GM19467 (cell line): ENCODE measurements around the gene ABCA3.

Experiments used
- ATAC-seq: cut with Tn5 transposase; IDR thresholded peaks from one replicate; pipeline ENCODE4 v1.9.1; 2021; ENCODE audit warnings: mild to moderate bottlenecking, moderate library complexity; ENCODE audit not compliant: unreplicated experiment

The ABCA3 gene

DNA sequence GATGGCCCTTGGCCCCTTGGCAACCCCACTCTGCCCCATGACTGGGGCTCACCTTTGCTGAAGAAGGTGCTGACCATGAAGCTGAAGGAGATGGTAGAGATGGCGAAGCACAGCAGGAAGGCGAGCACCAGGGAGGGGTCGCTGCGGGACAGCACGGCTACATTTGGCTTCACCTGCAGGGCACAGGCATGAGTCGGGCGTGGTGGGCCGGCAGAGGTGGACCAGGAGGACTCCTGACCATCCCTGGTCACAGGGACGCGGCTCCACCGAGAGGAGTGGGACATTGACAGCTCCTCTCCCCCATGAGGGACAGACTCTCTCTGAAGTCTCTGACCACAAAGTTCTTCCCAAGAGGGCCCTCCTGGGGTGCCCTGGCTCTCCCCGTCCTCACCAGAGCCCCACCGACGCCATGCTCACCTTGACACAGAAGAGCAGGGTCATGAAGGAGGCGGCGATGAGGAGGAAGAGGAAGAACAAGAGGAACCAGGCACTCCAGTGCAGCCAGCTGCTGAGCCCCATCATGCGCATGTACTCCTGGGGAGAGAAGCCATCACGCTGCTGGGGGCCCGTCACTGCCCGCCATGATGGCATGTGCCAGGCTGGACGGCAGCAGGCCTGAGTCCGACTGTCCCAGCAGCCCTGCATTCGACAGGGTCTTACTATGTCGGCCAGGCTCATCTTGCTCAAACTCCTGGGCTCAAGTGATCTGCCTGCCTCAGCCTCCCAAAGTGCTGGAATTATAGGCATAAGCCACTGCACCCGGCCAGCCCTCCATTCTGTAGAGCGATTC lies 23.1 kb downstream of the ABCA3 start:
- no peak for ATAC-seq

- no peak for ATAC-seq
These were observed 32.2 kb downstream of the ABCA3 start for GRCh38 chr16:2308089-2308962.

GRCh38 chr16:2299915-2300192 lies 40.7 kb downstream of the ABCA3 start:
- ATAC-seq, result no peak

DNA sequence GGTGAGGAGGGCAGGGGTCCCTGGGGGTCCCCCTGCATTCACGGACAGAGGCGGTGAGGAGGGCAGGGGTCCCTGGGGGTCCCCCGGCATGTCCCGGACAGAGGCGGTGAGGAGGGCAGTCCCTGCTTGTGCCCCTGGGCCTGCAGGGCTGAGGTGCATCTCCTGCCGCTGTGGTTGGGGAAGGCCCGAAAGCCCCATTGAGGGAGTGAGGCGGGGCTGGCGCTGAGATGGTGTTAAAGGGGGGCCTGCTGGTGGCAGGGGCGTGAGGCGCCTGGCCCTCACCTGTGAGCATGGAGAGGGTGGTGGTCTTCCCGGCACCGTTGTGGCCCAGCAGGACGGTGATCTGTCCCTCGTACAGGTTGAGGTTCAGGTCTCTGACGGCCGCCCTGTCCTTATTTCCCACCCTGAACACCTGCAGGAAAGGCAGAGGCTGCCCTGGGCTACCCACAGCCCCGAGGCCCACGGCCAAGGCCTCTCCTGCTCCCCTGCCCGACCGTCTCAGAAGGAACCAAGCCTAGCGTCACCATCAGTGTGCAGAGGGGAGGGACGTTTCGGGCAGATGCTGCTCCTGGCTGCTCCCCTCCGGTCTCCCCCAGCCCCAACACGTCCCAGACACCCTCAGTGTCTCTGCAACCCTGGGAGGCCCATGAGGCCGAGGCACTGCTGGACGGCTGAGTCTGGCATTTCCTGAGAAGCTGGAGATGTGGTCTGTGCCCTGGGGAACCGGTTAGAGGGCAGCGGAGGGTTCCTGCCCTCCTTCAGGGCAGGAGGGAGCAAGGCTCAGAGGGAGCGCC lies 41.2 kb downstream of the ABCA3 start:
- ATAC-seq, result no peak

DNA sequence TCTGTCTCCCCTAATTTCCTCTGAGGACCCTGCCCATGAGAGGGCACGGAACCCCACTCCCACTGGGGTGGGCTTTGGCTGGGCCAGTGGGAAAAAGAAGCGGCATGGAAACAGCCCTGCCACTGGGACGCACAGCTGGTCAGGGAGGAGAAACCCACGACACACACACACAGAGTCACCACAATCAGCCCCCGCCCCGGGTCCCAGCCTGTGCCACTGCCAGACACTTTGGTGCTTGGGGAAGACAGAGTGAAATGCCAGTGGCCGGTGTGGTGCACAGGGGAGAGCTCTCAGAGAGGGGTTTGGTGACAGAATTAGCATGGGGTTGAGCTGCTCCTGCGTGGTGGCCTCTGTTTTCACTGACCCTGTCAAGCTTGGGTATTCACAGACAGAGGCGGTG lies 41.9 kb downstream of the ABCA3 start:
- ATAC-seq, result no peak

GRCh38 chr16:2297506-2297860 lies 43.0 kb downstream of the ABCA3 start:
- no peak for ATAC-seq

- no peak for ATAC-seq
These were observed 43.6 kb downstream of the ABCA3 start for GRCh38 chr16:2296661-2297505.

DNA sequence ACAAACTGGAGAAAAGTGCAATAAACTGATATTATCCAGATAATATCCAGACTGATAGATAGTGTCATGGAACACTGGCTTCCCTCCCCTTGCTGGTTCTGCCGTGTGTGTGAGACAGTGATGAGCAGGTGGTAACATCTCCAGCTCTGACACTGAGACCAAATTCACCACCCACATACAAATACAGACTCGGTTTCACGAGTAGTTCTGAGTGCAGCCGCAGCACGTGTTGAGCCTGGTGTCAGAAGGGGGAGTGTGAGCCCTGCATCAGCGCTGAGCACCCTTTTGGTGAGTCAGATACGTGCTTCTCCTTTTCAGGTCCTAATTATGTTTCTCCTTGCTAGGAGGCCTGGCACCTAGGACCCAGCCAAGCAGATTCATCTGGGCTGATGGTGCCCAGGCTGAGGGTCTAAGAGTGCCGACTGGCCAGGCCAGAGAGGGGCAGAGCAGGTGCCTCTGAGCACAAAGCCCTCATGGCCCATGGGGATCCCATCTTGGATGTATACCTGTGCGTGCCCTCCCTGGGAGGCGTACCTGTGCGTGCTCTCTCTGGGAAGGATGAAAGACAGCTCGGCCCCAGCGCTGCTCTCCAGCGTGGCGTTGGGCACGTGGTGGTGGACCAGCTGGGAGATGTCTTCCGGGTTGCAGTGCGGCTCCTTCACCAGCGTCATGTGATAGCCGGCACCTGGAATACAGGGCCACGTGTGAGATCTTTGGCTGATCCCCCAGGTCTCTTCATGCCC lies 45.3 kb downstream of the ABCA3 start:
- ATAC-seq, result no peak

DNA sequence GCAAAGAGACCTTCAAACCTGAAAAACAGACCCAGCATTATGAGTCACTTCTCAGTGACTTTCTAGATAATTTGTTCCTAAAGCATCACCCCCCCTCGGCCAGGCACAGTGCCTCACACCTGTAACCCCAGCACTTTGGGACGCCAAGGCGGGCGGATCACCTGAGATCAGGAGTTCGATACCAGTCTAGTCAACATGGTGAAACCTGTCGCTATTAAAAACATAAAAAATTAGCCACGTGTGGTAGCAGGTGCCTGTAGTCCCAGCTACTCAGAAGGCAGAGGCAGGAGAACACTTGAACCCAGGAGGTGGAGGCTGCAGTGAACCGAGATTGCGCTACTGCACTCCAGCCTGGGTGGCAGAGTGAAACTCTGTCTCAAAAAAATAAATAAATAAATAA lies 48.3 kb downstream of the ABCA3 start:
- no peak for ATAC-seq

DNA sequence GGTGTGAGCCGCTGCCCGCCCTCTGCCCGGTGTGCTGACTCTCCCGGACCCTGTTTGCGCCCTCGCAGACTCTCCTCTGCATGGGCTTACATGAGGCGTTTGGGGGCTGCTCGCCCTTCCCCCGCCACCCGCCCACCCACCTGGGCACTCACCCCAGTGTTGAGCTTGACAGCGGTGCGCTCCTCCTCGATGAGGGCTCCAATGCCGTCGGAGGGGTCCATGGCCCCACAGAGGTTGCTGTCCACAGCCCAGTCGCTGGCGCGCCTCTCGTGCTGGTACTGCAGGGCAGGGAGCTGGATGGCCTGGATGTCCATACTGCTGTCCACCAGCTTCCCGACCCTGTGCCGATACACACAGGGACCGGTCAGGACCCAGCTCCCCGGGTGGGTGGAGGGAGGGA lies 51.2 kb downstream of the ABCA3 start:
- ATAC-seq, result no peak

DNA sequence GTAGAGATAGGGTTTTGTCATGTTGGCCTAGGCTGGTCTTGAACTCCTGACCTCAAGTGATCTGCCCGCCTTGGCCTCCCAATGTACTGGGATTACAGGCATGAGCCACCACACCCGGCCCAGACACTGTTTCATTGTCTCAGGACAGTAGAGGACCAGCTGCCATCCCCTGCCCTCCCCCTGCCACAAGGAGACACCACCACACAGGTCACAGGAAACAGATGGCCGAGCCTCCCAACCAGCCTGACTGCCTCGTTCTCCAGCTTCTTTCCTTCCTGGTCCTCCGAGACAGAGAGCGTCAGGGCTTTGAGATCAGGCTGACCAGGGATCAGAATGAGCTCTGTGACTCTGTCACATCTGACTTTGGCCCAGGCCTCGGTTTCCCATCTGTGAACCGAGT lies 51.8 kb downstream of the ABCA3 start:
- ATAC-seq, result no peak

- ATAC-seq, result no peak
These were observed 52.5 kb downstream of the ABCA3 start for GRCh38 chr16:2287916-2288547.

- no peak for ATAC-seq
These were observed 54.0 kb downstream of the ABCA3 start for GRCh38 chr16:2286550-2286949.

- ATAC-seq, result no peak
These were observed 54.8 kb downstream of the ABCA3 start for GRCh38 chr16:2285731-2286191.

DNA sequence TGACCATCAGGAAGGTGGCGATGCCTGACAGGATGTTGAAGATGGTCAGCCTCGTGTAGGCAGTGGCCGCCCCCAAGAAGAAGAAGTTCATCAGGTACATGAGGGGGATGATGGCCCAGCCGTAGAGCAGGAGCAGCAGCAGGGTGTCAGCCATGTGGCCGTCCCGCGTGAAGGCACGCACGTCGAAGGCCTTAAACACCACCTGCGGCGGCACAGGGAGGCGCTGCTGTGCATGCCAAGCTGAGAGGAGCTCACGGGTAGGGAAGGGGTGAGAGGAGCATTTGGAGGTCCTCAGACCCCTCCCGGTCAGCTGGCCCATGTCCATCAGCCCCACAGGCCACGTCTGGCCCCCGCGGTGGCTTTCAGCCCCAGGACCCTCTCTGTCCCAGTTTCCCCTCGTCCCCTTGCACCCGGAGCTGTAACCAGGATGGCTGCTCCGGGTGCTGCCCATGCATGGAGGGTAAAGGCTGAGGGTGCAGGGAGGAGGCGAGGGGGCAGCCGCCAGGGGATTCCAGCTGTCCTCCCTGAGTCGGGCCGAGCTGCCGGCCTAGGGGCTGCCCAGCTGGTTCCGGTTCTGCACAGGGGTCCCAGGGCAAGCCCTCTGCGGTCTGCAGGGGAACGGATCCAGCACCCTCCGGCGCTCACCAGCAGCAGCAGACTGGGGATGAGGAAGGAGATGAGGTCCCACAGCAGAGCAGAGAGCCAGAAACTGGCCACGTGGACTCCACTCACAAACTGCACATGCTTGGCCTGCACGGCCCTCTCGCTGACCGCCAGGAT lies 55.5 kb downstream of the ABCA3 start:
- ATAC-seq, result no peak

DNA sequence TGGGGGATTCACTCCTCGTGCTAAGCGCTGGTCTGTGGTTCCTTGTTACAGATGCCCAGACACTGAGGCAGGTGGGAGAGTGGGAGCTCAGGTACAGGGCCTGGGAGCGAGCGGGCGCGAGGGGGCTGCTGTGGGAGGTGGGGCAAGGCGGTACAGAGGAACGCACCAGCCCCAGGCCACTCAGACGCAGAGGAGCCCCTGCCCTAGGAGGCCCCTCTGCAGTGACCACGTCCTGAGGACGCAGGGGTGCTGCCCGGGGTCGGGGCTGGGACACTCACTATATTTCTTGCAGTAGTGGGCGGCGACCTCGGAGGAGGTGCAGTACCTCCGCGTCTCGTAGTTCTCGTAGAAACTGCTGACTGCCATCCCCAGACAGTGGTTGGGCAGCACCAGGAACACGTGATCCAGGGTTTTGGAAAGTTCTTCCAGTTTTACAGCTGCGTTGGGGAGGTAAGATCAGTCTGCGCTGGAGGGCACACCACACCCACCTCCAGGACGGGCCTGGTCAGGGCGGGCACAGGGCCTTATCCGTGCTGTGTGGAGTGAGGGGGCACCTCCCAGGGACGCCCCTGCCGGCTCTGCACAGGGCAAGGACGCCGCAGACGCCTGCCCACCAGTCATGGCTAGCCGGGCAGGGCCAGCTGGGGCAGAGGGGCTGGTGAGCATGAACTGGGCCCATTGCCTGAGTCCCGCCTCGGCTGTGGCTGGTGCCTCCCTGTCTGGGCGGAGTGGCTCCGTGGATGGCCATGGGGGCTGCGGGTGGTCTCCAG lies 56.3 kb downstream of the ABCA3 start:
- ATAC-seq, result no peak

DNA sequence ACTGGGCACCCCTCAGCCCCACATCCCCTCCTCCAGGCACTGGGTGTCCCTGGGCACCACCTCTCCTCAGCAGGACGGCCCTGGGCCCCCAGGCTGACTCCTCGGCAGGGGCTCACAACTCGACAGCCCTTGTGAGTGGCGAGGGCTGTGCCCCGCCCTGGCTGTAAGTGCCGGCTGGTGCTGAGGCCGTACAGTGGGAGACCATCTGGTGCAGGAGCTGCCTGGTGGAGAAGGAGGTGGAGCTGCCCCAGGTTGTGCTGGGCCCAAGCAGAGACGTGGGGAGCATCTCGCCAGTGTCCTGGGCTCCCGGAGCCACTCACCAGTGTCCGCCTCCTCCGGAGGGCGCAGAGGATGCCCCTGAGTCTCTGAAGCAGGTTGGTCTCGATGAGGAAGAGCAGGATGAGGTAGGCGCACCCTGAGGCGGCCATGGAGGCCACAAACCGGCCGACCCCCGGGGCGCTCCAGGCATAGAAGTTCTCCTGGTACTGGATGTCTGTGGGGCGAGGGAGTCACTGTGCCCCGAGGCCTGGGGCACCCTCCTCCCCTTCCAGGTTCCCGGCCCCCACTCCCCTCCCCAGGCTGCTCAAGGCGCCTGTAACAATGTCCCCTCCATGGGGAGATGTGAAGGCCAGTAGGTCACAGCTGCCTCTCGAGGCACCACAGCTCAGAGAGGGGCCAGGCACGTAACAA lies 57.5 kb downstream of the ABCA3 start:
- no peak for ATAC-seq
